Measurements from ENCODE around the gene MS4A6A. TPM values are rescaled to one million over a fixed set of nuclear protein-coding genes. Genes with fewer than 3 reads are reported as not detected.
"Not testable (repeated sequence)": the region's sequence is repeated elsewhere in the genome, so short reads cannot be mapped to it uniquely, and the experiment has no call there.

MS4A6A gene
- total RNA-seq (2014; rRNA removed; shearing (Covaris generic)): not detected in 2 replicates

DNA sequence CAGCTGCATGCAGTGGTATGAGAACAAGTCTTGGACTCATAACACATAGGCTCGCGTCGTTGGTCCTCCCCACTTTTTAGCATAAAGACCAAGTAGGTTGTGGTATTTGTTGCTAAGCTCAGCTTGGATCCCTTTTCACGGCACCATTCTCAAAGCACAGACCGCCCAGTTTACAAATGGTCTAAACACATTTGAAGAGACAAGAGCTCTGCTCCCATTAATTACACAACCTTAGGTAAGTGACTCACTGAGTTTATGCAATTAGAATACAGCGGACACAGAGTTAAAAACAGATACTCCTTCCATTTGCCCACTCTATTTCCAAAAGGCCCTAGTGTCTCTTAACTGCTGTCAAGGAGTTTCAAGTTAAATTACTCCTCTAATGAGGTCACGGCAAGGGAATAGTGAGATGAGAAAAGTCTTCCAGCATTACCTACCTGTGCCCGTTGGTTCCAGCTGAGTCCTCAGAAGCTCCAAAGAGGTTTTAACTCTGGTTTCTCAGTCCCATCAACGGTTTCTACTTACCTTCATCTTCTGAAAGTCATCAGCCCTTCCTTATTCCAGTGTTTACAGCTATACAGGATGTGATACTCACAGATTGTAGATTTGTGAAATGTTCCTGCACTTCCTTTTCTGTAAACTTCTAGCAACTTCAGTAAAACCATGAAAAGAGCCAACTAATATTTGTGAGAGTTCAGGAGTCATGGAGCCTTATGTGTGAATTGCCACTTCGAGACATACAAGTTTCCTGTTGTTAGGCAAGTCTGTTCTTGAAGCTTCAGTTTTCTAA is at the start of gene MS4A6A:
TSS of gene MS4A6A (minus strand) at position 543 of the 790 bp plus-strand sequence. CDS start 1,356 bp downstream, outside the sequence.
- no peak for DNase-seq (ENCODE audit: low read depth in 1 of 2, low spot score in 2 of 2)
- no peaks in the 10 kb centered on the region for H3K4me1 ChIP-seq (replicated peaks)
- no peak within 1 kb of the TSS for H3K27ac ChIP-seq
- H3K36me3 ChIP-seq: no peaks in the 10 kb centered on the region
- no peaks in the 10 kb centered on the region for H3K9me3 ChIP-seq (replicated peaks)
- no peak within 1 kb of the TSS for H3K4me3 ChIP-seq
- peaks cover 16% of the 10 kb centered on the region for H3K27me3 ChIP-seq (replicated peaks)

- no peaks in the 10 kb centered on the region for H3K4me1 ChIP-seq (replicated peaks)
- no peak for DNase-seq (ENCODE audit: low read depth in 1 of 2, low spot score in 2 of 2)
- H3K27ac ChIP-seq: no peak overlapping the region
- no peak overlapping the region for H3K4me3 ChIP-seq
- 0 out of 2 replicates have a peak, but pooled peaks cover 7% of the 10 kb centered on the region for H3K27me3 ChIP-seq (replicated peaks)
- no peaks in the 10 kb centered on the region for H3K9me3 ChIP-seq (replicated peaks)
- no peaks in the 10 kb centered on the region for H3K36me3 ChIP-seq
Measured at GRCh38 chr11:60230681-60231080, 47.8 kb upstream of the MS4A6A start.

DNA sequence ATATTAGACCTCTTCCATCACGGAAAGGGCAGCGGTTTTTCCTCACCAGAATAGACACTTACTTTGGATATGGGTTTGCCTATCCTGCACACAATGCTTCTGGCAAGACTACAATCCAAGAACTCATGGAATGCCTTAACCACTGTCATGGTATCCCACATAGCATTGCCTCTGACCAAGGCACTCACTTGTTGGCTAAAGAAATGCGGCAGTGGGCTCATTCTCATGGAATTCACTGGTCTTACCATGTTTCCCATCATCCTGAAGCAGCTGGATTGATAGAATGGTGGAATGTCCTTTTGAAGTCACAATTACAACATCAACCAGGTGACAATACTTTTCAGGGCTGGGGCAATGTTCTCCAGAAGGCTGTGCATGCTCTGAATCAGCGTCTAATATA is 39.3 kb upstream of the MS4A6A start:
- Histone ChIP-seq H3K27ac (no peak overlapping the region), H3K4me3 (no peak overlapping the region), H3K4me1 (replicated peaks) (no peaks in the 10 kb centered on the region), H3K36me3 (no peaks in the 10 kb centered on the region), H3K9me3 (replicated peaks) (no peaks in the 10 kb centered on the region), H3K27me3 (replicated peaks) (peaks cover 8% of the 10 kb centered on the region; the same call in 1 of the 2 replicates)
- DNase-seq (ENCODE audit: low read depth in 1 of 2, low spot score in 2 of 2): no peak

- Histone ChIP-seq H3K27ac (no peak overlapping the region), H3K27me3 (replicated peaks) (peaks cover 10% of the 10 kb centered on the region; the same call in 1 of the 2 replicates), H3K36me3 (no peaks in the 10 kb centered on the region), H3K4me1 (replicated peaks) (no peaks in the 10 kb centered on the region), H3K9me3 (replicated peaks) (no peaks in the 10 kb centered on the region), H3K4me3 (no peak overlapping the region)
- DNase-seq (ENCODE audit: low read depth in 1 of 2, low spot score in 2 of 2): no peak
Measured at GRCh38 chr11:60221692-60222091, 38.8 kb upstream of the MS4A6A start.

- no peak overlapping the region for H3K4me3 ChIP-seq
- H3K27me3 ChIP-seq (replicated peaks): peaks cover 15% of the 10 kb centered on the region; the same call in 1 of the 2 replicates
- no peaks in the 10 kb centered on the region for H3K4me1 ChIP-seq (replicated peaks)
- no peaks in the 10 kb centered on the region for H3K9me3 ChIP-seq (replicated peaks)
- DNase-seq (ENCODE audit: low read depth in 1 of 2, low spot score in 2 of 2): no peak
- H3K36me3 ChIP-seq: no peaks in the 10 kb centered on the region
- H3K27ac ChIP-seq: no peak overlapping the region
Measured at GRCh38 chr11:60221181-60221580, 38.3 kb upstream of the MS4A6A start.

GRCh38 chr11:60214386-60214785 is 31.5 kb upstream of the MS4A6A start:
- H3K36me3 ChIP-seq: no peaks in the 10 kb centered on the region
- H3K4me1 ChIP-seq (replicated peaks): no peaks in the 10 kb centered on the region
- DNase-seq (ENCODE audit: low read depth in 1 of 2, low spot score in 2 of 2): no peak
- peaks cover 8% of the 10 kb centered on the region; the same call in 1 of the 2 replicates for H3K27me3 ChIP-seq (replicated peaks)
- H3K4me3 ChIP-seq: no peak overlapping the region
- no peak overlapping the region for H3K27ac ChIP-seq
- H3K9me3 ChIP-seq (replicated peaks): no peaks in the 10 kb centered on the region

DNA sequence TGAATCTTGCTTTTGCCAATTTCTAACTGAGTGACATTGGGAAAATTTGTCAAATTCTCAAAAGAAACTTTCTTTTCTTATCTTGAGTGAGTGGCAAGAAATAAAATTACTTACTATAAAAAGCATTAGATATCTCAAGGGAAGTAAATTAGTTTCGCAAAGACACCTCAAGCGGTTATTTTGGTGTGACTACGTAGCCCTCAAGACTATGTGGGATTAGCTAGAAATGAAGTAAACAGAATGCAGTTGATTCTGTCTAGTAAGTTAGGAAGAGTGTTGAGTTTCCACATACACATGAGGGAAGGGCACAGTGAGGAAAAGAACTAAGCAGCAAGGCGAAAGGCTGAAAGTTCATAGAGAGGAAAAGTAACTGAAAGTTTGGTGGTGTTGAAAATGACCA is 28.3 kb upstream of the MS4A6A start:
- Histone ChIP-seq H3K36me3 (no peaks in the 10 kb centered on the region), H3K4me3 (no peak overlapping the region), H3K27ac (no peak overlapping the region), H3K27me3 (replicated peaks) (peaks cover 2% of the 10 kb centered on the region; the same call in 1 of the 2 replicates), H3K9me3 (replicated peaks) (no peaks in the 10 kb centered on the region), H3K4me1 (replicated peaks) (no peaks in the 10 kb centered on the region)
- no peak for DNase-seq (ENCODE audit: low read depth in 1 of 2, low spot score in 2 of 2)

GRCh38 chr11:60209977-60210376 is 27.1 kb upstream of the MS4A6A start:
- no peak overlapping the region for H3K4me3 ChIP-seq

GRCh38 chr11:60208951-60209350 is 26.1 kb upstream of the MS4A6A start:
- no peak for DNase-seq (ENCODE audit: low read depth in 1 of 2, low spot score in 2 of 2)
- Histone ChIP-seq H3K27me3 (replicated peaks) (no peaks in the 10 kb centered on the region; the same call in 1 of the 2 replicates), H3K4me1 (replicated peaks) (no peaks in the 10 kb centered on the region), H3K4me3 (no peak overlapping the region), H3K36me3 (no peaks in the 10 kb centered on the region), H3K27ac (no peak overlapping the region), H3K9me3 (replicated peaks) (no peaks in the 10 kb centered on the region)

More at GRCh38 chr11:60209977-60210376, 27.1 kb upstream of the MS4A6A start:
- no peak overlapping the region for H3K27ac ChIP-seq
- H3K27me3 ChIP-seq (replicated peaks): no peaks in the 10 kb centered on the region; the same call in 1 of the 2 replicates
- DNase-seq (ENCODE audit: low read depth in 1 of 2, low spot score in 2 of 2): no peak
- no peaks in the 10 kb centered on the region for H3K9me3 ChIP-seq (replicated peaks)
- H3K36me3 ChIP-seq: no peaks in the 10 kb centered on the region
- H3K4me1 ChIP-seq (replicated peaks): no peaks in the 10 kb centered on the region

DNA sequence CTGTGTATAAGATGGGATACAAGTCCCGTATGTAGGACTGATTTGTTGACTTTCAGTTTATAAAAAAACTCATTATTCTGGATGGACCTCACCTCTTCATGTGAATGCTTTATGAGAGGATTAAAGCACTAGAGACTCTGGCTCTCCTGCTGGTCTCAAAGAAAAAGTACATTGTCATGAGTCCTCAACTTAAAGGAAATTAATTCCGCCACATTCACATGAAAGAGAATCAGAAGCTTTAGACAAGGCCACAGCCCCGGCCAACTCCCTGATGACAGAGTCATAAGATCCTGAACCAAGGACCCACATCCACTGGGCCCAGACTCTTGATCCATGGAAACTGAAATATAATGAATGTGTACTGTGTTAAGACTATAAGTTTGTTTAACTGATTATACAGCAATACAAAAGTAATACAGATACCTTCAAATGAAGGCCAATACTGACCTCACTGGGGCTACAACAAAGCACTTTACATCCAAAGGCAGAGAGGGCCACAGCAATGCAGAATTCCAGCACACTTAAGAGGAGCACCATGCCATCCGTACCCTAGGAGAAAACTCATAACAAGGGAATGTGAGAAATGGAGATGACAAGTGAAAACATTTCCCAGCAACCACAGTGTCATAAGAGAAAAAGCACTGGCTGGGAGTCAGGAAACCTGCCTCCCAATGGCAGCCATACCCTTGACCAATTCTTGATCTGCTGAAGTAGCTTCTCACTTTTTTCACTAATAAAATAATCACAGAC is 25.4 kb upstream of the MS4A6A start:
- Histone ChIP-seq H3K4me3 (no peak overlapping the region), H3K4me1 (replicated peaks) (no peaks in the 10 kb centered on the region), H3K9me3 (replicated peaks) (no peaks in the 10 kb centered on the region), H3K36me3 (no peaks in the 10 kb centered on the region), H3K27me3 (replicated peaks) (no peaks in the 10 kb centered on the region; the same call in none of the 2 replicates), H3K27ac (no peak overlapping the region)
- DNase-seq (ENCODE audit: low read depth in 1 of 2, low spot score in 2 of 2): no peak

GRCh38 chr11:60206616-60207015 is 23.7 kb upstream of the MS4A6A start:
- H3K4me3 ChIP-seq: no peak overlapping the region
- H3K36me3 ChIP-seq: no peaks in the 10 kb centered on the region
- no peak for DNase-seq (ENCODE audit: low read depth in 1 of 2, low spot score in 2 of 2)
- H3K27me3 ChIP-seq (replicated peaks): peaks cover 5% of the 10 kb centered on the region; the same call in 1 of the 2 replicates
- H3K27ac ChIP-seq: no peak overlapping the region
- H3K4me1 ChIP-seq (replicated peaks): no peaks in the 10 kb centered on the region
- H3K9me3 ChIP-seq (replicated peaks): no peaks in the 10 kb centered on the region

- Histone ChIP-seq H3K36me3 (no peaks in the 10 kb centered on the region), H3K9me3 (replicated peaks) (no peaks in the 10 kb centered on the region), H3K4me3 (no peak overlapping the region), H3K4me1 (replicated peaks) (no peaks in the 10 kb centered on the region), H3K27ac (no peak overlapping the region), H3K27me3 (replicated peaks) (peaks cover 5% of the 10 kb centered on the region; the same call in 1 of the 2 replicates)
- no peak for DNase-seq (ENCODE audit: low read depth in 1 of 2, low spot score in 2 of 2)
Measured at GRCh38 chr11:60204922-60205321, 22.0 kb upstream of the MS4A6A start.

DNA sequence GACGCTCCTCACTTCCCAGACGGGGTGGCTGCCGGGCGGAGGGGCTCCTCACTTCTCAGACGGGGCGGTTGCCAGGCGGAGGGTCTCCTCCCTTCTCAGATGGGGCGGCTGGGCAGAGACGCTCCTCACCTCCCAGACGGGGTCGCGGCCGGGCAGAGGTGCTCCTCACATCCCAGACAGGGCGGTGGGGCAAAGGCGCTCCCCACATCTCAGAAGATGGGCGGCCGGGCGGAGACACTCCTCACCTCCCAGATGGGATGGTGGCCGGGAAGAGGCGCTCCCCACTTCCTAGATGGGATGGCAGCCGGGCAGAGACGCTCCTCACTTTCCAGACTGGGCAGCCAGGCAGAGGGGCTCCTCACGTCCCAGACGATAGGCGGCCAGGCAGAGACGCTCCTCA is 18.5 kb upstream of the MS4A6A start:
- H3K4me3 ChIP-seq; H3K9me3 ChIP-seq (replicated peaks); H3K4me1 ChIP-seq (replicated peaks); H3K36me3 ChIP-seq; H3K27ac ChIP-seq; H3K27me3 ChIP-seq (replicated peaks); DNase-seq (ENCODE audit: low read depth in 1 of 2, low spot score in 2 of 2): not testable (repeated sequence)

DNA sequence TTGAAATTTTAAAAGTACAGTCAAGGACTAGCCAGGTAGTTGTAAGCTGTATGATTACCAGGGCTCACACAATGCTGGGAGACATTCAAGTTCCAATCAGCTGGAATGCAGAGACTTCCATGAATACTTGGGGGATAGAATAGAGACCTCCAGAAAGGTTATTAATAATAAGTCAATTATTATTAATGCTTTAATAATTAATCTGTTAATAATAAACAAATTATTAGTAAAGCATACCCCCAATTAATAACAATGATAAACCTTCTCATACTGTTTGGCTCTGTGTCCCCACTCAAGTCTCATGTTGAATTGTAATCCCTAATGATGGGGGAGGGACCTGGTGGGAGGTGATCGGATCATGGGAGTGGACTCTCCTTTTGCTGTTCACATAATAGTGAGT is 14.6 kb upstream of the MS4A6A start:
- no peaks in the 10 kb centered on the region for H3K36me3 ChIP-seq

More for the DNA sequence above, 14.6 kb upstream of the MS4A6A start:
- Histone ChIP-seq H3K4me3 (no peak overlapping the region), H3K27me3 (replicated peaks) (peaks cover 10% of the 10 kb centered on the region; the same call in 1 of the 2 replicates), H3K4me1 (replicated peaks) (no peaks in the 10 kb centered on the region), H3K9me3 (replicated peaks) (no peaks in the 10 kb centered on the region), H3K27ac (no peak overlapping the region)
- no peak for DNase-seq (ENCODE audit: low read depth in 1 of 2, low spot score in 2 of 2)

Measured in SJSA1 (cell line).